Measurements from ENCODE around the gene CT45A9.
"Not testable (repeated sequence)": the region's sequence is repeated elsewhere in the genome, so short reads cannot be mapped to it uniquely, and the experiment has no call there.

CT45A9 gene, protein sequence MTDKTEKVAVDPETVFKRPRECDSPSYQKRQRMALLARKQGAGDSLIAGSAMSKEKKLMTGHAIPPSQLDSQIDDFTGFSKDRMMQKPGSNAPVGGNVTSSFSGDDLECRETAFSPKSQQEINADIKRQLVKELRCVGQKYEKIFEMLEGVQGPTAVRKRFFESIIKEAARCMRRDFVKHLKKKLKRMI

DNA sequence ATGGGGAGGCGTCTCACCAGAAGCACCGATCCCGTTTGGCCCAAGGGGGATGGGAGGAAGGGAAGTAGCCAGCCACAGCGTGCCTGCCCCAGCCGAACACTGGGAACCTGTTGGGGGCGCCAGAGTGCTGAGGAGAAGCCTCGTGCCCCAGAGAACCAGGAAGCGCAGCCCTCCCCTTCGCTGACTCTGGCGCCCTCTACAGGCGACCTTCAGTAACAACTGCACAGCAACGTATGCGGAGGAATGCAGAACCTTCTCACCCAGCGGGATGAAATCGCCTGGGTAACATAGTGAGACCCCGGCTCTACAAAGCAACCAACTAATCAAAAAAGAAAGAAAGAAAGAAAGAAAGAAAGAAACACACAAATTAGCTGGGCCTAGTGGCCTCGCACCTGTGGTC lies at the start of gene CT45A9:
TSS of gene CT45A9 (minus strand) at position 101 of the 400 bp plus-strand sequence. CDS start 3,751 bp downstream, outside the sequence.
- not testable (repeated sequence) for DNase-seq

DNA sequence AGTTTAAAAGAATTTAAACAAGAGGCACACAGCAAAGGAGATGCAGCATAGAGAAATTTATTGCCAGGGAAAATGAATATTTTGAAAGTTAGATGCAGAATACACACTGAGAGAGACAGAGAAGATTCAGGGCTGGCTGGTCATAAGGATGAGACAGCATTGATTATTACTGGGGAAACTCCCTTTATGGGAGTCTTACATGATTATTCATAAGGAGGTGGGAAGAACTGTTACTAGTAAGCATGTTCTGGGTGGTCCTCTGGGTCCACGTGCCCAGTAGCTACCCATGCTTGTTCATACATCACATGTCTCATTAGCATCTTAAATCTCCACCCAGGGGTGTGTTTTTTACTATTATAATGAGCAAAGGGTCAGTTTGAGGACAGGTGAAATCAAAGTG lies 48.9 kb upstream of the CT45A9 start:
- DNase-seq, result not testable (repeated sequence)

DNA sequence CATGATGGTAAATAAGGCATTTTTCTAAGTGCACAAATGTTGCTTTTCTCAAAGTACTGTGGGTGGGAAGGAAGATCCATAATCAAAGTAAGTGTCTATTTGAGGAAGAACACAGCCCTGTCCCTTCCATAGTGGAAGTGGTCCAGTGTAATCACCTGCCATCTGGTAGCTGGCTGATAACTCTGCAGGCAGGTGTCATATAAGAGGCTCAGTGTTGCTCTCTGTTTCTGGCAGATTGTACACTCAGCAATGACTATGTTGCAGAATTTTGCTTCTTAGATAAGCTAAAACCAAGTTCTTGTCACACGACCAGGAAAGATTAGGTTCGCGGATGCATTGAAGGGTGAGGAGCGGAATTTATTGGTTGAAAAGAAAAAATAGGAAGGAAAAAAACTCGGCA lies 42.8 kb upstream of the CT45A9 start:
- DNase-seq, result no peak

DNA sequence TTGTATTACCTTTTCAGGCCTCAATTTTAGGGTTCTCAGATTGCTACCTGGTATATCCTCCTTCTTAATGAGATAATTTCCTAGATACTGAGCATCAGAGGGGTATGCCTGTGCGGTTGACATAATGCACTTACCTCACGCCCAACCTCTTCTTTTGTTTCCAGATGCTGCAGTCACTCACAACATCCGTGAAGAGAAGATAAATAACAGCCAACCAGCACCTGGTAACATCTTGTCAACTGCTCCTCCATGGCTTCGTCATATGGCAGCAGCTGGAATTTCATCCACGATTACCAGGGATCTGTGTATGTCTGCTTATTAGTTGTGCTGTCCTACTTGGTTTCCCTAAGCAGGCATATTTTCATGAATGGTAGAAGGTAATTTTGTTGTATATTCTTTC lies 38.6 kb upstream of the CT45A9 start:
- no peak for DNase-seq

DNA sequence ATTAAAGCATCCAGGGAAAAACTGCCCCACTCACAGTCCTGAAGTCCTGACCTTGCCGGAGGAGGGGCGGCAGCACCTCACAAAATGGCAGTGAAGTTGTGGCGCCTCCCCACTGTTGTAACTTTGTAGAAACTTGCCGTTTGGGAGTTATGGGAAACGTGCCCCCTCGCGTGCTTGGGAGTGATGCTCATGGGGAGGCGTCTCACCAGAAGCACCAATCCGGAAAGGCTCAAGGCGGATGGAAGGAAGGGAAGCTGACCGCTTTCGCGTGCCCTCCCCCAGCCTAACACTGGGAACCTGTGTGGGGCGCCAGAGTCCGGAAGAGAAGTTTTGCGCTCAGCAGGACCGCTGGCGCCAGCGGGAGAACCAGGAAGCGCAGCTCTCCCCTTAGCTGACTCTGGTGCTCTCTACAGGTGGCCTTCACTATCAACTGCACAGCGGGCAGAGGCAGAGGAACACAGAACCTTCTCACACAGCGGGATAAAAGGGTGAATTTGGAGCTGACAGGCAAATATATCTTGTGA lies 21.7 kb upstream of the CT45A9 start, which contains the start of the genes CT45A10 and SAGE1:
TSS of gene CT45A10 (minus strand) at position 151 of the 524 bp plus-strand sequence. CDS start 8,100 bp downstream, outside the sequence.
TSS of gene SAGE1 (plus strand) at position 423 of the 524 bp plus-strand sequence. CDS start 2,527 bp downstream, outside the sequence.
- DNase-seq, result no peak

DNA sequence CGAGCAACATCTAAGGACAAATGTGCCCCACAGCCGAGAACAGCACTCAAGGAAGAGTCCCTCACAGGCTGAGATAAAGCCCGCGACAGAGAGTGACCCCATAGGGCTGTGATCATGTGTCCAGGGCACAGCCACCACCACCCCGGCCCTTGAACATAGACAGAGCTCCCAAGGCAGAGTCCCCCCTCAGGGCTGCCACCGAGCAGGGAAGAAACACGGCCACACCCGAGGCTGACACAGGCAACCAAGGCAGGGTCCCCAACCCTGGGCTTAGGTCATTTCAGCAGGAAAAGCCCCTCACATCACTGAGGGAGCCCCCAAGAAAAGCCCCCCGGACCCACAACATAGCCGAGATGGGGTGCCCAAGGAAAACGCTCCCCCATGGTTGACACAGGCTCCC lies 21.2 kb upstream of the CT45A9 start:
- DNase-seq, result no peak

DNA sequence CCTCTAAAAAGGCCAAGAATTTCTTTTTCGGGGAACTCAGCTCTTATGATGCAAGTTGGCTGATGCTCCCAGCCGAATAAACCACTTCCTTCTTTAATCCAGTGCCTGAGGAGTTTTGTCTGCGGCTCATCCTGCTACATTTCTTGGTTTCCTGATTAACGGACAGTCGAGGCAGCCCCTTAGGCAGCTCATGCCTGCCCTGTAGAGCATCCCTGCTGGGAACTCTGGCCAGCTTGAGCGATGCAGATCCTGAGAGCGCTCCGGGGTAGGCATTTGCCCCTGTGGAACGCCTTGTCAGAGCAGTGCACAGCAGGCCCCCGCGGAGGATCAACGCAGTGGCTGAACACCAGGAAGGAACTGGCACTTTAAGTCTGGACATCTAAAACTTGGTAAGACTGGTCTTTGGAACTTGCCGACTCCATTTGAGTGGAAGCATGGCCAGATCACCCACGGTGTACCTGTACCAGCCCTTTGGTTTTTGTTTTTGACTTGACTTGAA lies 18.5 kb upstream of the CT45A9 start:
- DNase-seq, result no peak

DNA sequence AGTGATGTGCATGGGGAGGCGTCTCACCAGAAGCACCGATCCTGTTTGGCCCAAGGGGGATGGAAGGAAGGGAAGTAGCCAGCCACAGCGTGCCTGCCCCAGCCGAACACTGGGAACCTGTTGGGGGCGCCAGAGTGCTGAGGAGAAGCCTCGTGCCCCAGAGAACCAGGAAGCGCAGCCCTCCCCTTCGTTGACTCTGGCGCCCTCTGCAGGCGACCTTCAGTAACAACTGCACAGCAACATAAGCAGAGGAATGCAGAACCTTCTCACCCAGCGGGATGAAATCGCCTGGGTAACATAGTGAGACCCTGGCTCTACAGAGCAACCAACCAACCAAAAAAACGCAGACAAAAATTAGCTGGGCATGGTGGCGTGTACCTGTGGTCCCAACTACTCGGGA lies 17.4 kb upstream of the CT45A9 start:
- DNase-seq, result peak in 1 of 4 experiments; percentile 1

DNA sequence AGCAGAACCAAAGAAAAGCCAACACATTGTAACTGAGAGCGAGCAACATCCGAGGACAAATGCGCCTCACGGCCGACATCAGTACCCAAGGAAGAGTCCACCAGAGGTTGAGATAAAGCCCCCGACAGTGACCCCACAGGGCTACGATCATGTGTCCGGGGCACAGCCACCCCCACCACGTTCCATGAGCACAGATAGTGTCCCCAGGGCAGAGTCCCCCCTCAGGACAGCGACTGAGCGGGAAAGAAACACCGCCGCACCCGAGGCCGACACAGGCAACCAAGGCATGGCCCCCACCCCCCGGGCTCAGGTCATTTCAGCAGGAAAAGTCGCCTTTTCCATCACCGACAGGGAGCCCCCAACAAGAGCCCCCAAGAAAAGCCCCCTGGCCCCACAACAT lies 16.6 kb upstream of the CT45A9 start:
- not testable (repeated sequence) for DNase-seq

DNA sequence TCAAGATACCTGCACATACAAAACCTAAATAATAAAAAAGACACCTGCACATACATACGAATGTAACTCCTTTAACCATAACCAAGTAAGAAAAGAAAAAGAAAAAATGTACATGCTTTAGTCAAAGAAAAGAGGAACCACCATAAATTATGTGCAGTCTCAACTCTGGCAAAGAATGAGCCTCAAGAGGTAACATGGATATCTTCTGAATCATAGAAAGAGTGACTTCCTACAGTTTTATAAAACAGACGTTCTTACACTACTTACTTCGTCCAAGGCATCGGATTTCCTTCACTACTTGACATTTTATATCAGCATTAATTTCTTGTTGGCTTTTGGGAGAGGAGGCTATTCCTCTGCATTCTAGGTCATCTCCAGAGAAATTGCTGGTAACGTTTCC lies 11.1 kb upstream of the CT45A9 start:
- not testable (repeated sequence) for DNase-seq

DNA sequence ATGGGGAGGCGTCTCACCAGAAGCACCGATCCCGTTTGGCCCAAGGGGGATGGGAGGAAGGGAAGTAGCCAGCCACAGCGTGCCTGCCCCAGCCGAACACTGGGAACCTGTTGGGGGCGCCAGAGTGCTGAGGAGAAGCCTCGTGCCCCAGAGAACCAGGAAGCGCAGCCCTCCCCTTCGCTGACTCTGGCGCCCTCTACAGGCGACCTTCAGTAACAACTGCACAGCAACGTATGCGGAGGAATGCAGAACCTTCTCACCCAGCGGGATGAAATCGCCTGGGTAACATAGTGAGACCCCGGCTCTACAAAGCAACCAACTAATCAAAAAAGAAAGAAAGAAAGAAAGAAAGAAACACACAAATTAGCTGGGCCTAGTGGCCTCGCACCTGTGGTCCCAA lies 17.2 kb downstream of the CT45A9 start, which contains the start of gene CT45A8:
TSS of gene CT45A8 (minus strand) at position 101 of the 400 bp plus-strand sequence. CDS start 3,755 bp downstream, outside the sequence.
- not testable (repeated sequence) for DNase-seq

DNA sequence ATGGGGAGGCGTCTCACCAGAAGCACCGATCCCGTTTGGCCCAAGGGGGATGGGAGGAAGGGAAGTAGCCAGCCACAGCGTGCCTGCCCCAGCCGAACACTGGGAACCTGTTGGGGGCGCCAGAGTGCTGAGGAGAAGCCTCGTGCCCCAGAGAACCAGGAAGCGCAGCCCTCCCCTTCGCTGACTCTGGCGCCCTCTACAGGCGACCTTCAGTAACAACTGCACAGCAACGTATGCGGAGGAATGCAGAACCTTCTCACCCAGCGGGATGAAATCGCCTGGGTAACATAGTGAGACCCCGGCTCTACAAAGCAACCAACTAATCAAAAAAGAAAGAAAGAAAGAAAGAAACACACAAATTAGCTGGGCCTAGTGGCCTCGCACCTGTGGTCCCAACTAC lies 34.4 kb downstream of the CT45A9 start, which contains the start of gene CT45A7:
TSS of gene CT45A7 (minus strand) at position 101 of the 400 bp plus-strand sequence. CDS start 3,747 bp downstream, outside the sequence.
- DNase-seq, result not testable (repeated sequence)

DNA sequence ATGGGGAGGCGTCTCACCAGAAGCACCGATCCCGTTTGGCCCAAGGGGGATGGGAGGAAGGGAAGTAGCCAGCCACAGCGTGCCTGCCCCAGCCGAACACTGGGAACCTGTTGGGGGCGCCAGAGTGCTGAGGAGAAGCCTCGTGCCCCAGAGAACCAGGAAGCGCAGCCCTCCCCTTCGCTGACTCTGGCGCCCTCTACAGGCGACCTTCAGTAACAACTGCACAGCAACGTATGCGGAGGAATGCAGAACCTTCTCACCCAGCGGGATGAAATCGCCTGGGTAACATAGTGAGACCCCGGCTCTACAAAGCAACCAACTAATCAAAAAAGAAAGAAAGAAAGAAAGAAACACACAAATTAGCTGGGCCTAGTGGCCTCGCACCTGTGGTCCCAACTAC lies 51.7 kb downstream of the CT45A9 start, which contains the start of gene CT45A2:
TSS of gene CT45A2 (minus strand) at position 101 of the 400 bp plus-strand sequence. CDS start 3,747 bp downstream, outside the sequence.
- DNase-seq, result not testable (repeated sequence)

Data from activated CD4-positive, CD25-positive, alpha-beta regulatory T cell (primary cell).